GM18498 (cell line): Measurements from ENCODE around the gene FGF12.

Source experiments
- ATAC-seq: cut with Tn5 transposase; IDR thresholded peaks from one replicate; pipeline ENCODE4 v1.9.1; 2021; ENCODE audit warnings: mild to moderate bottlenecking, moderate library complexity; ENCODE audit not compliant: unreplicated experiment

The FGF12 gene

GRCh38 chr3:192219926-192220325, 507.4 kb downstream of the FGF12 start:
- ATAC-seq = no peak

- ATAC-seq = no peak
These were observed 511.3 kb downstream of the FGF12 start for GRCh38 chr3:192216067-192216466.

- ATAC-seq = no peak
These were observed 514.4 kb downstream of the FGF12 start for GRCh38 chr3:192212979-192213378.

GRCh38 chr3:192212335-192212734, 515.0 kb downstream of the FGF12 start:
- no peak for ATAC-seq

DNA sequence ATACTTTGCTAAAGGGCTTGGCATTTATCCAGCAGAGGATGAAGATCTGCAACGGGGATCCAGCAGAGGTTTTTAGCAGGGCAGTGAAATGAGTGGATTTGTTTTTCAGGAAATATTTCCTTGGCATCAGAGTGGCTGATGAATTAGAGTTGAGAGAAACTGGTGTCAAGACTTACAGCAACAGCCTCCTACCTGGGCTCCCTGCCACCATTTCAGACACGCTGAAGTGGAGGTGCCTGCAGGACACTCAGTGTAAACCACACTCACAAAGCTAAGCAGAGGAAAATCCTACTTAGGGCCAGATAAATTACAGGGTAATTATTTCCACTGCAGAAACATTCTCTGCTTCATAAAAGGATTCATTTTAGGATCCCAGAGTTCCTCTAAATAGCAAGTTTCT, 519.7 kb downstream of the FGF12 start:
- no peak for ATAC-seq

GRCh38 chr3:192207239-192207638, 520.1 kb downstream of the FGF12 start:
- no peak for ATAC-seq

DNA sequence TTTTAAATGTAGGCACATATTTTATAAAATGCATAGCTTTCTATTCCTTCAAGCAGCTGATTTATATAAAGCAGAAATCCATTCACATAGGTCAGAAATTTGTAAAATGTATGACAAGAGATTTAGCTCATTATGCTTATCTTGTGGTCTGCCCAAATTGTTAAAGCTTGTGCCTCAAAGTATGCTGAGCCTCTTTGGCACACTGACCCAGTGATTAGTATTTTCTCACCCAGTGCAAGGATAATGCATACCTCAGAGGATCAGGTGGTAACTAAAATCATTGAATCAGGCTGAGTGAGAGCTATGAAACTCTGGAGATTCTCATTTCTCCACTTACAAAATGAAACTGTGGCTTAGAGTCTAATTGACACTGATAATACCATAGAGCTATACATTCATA, 533.3 kb downstream of the FGF12 start:
- ATAC-seq = no peak

DNA sequence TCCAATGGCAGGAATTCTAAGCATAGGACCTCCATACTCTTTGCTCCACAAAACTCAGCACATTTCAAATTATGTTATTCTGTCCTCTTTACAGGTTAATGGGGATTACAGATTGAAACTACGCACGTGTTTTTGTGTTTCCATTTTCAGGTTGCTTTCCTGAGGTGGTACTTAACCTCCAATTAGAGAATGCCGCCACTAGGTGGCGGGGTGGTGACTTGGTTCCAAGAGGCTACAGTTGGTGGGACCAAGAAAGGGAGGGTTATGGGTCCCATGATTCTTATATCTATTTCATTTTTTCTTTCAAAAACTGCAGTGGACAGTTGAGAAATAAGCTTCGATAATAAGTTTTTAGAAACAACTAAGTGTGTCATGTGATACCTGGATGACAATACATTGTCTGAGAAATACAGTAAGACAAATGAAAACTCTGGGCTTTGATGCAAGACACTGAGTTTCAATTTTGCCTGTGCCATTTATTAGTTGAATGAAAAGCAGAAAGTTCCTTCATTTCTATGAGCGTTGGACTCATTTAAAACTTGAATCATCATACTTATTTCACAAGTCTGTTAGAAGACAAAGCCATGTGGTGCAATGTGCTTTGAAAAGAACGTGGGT, 539.0 kb downstream of the FGF12 start:
- peak; percentile 97 for ATAC-seq

GRCh38 chr3:192187485-192188051, 539.8 kb downstream of the FGF12 start:
- no peak for ATAC-seq

- ATAC-seq = no peak
These were observed 540.8 kb downstream of the FGF12 start for GRCh38 chr3:192186498-192186897.

GRCh38 chr3:192186045-192186444, 541.3 kb downstream of the FGF12 start:
- ATAC-seq = no peak

DNA sequence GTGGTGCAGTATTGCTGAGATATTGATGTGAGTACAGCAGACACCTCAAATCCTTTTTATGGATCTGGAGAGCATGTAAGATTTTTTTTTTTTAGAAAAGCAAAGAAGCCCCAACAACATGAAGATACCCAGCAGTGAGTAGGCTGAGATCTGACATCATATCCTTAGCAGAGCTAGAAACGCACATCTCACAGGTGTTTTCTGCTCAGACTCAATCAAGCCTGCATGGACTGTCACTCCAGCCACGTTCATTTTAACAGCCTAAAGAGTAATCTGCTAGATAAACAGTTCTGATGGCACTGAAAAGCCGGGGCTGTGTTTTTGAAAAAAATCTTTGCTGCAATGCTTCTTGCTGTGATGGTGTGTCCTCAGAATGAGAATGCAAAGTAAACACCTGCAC, 544.2 kb downstream of the FGF12 start:
- ATAC-seq = no peak

DNA sequence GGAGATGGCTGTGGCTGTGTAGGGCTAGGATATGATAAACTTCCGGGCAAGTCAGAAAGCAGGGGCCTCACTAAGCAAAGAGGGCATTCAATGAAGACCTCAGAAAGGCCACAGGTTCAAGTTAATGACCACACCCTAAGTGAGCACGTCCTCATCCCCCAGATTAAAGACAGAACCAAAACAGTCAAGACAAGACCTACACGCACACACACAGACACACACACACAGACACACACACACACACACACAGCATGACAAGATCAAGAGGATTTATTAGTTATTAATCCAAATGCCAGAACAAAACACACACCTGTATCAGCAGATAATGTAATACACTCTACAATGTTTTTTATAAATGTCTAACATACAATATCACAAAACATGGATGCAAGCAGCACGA, 546.2 kb downstream of the FGF12 start:
- no peak for ATAC-seq

DNA sequence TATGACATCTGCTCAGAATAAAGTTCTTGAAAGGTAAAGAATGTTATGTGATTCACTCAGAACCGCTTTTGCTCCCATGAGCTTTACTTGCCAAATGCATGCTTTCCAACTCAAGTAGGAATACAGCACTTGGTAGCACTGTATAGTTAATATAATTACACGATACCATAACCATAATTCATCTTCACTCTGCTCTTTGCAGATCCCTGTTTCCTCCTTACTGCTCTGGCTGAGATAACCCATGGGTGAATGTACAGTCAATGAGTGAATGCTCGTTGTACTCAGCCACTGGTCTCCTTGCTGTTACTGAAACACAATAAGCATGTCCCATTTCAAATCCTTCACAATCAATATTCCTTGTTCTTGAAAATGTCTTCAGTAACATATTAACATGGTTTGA, 550.0 kb downstream of the FGF12 start:
- ATAC-seq = no peak

DNA sequence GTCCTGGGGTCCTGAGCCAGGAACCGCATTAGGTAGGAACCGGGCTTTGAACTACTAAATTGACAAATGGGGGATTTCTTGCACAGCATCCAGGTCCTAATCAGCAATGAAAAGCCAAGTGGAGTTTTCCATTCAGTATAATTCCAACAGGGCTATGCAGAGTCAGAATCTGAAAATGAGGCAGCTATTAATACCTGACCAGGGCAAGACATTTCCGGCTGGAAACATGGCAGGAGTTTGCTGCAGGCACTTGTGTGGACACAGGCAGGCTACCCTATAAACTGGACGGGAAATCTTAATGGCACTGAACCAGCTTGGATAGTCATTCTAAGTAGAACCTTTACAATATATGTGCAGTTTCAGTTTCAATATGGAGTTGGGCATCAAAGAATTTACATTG, 553.1 kb downstream of the FGF12 start:
- ATAC-seq = no peak

GRCh38 chr3:192171213-192171612, 556.1 kb downstream of the FGF12 start:
- no peak for ATAC-seq

- ATAC-seq = no peak
These were observed 556.7 kb downstream of the FGF12 start for GRCh38 chr3:192170659-192171058.

DNA sequence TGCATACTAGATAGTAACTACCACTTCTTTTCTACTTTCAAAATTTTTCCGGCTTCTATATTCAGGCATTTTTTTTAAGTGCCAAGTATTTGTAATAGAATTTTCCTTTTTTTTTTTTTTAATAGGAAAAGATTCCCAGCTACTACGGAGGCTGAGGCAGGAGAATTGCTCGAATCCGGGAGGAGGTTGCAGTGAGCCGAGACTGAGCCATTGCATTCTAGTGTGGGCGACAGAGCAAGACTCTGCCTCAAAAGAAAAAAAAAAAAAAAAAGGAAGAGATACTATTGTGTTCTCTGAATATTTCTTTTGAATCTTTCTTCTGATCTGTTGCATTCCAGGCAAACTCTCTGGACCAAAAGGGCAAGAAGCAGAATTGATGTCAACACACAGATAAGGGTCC, 557.3 kb downstream of the FGF12 start:
- ATAC-seq = no peak

GRCh38 chr3:192169332-192169915, 557.9 kb downstream of the FGF12 start:
- no peak for ATAC-seq

GRCh38 chr3:192168202-192168601, 559.1 kb downstream of the FGF12 start:
- ATAC-seq = no peak

DNA sequence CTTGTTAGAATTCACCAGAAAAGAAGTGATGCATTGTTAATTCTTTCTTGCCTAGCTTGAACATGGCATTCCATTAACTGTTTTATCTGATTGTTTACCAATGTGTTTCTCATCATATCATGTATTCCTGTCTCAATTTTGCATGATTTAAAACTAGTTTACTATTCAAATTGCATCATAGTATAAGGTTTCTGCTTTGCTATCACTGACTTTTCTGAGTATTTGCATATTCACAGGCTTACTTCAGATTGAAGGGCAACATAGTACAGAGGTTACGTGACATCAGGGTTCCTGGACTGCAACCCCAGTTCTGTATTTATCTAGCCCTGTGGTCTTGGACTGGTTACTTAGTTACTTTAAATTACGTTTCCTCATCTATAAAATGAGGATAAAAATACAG, 561.8 kb downstream of the FGF12 start:
- ATAC-seq = no peak

- ATAC-seq = no peak
These were observed 565.7 kb downstream of the FGF12 start for GRCh38 chr3:192161661-192162060.

DNA sequence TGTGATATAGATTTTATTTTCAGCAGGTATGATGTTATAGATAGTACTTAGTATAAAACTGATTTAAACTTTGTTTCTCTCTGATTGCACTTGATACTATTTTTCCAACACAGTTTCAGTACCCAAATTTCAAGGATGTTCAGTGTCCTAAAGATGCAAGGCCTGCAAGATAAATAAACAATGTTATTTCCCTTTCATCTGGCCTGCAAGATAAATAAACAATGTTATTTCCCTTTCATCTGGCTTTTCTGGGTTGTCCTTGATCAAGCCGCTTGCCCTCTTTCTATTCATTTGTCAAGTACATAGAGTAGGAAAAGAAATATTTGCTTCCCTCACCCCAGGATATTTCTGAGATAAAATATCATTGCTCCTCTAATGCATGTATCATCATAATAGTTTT, 571.0 kb downstream of the FGF12 start:
- no peak for ATAC-seq
